HG03460 (cell line): ENCODE measurements around the gene CBX4.

Experiments
- ATAC-seq: cut with Tn5 transposase; IDR thresholded peaks from one replicate; pipeline ENCODE4 v1.9.1; 2021; ENCODE audit not compliant: unreplicated experiment

The CBX4 gene

DNA sequence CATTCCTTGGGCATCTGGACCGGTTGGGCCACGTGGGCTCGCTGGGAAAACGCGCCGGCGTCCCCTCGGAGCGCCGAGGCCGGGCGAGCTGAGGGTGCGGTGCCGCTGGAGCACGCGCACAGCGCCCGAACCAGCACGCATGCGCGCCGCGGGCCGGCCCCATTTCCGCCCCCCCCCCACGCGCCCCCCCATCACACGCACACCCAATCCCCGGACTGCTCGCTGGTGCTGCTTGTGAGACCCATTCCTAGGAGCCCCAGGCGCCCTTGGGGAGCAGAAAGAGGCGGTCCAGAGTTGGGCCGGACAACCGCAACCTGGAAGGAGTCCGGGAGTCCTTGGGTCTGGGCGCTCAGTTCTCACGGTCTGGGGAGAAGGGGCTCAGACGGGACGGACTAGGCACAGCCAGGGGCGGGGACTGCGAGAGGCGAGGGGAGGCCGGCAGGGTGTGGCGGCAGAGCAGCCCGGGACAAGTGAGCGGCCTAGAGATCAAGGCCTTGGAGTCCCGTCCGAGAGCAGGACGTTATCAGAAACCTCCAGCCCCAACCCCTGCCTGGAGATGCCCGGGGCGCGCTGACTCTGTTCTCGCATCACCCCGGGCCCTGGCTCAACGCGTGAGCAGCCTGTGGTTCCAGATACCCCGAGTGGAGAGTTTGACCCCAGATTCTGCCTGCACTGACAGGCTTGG, 36.4 kb downstream of the CBX4 start:
- ATAC-seq = no peak

DNA sequence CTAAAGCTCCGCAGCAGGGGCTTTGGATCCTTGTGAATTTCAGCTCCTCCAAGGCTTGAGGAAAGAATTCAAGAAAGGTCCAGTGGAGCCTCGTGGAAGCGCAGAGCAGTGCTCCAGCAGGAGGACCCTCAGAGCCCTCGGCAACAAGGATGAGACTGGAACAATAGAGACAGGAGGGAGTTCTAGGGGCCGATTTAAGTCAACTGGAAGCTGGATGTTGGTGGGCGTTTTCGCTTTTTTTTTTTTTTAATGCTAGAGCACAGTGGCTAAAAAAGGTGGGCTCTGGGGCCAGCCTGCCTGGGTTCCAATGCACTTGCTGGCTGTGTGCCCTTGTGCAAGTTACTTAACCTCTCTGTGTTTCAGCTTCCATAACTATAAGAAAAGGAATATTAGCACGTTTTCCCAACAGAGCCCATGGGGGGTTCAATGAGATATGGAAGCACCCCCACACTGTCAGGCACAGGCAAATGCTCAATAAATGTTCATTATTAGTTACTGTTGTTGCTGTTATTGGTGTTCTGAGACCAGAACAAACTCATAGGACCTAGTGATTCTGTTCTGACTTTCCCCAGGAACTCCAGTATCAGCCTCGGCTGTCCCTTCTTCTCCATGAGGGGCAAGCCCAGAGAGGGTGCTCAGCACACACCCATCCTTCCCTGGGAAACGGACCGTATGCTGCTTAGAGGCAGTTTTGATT, 37.1 kb downstream of the CBX4 start:
- ATAC-seq = no peak

DNA sequence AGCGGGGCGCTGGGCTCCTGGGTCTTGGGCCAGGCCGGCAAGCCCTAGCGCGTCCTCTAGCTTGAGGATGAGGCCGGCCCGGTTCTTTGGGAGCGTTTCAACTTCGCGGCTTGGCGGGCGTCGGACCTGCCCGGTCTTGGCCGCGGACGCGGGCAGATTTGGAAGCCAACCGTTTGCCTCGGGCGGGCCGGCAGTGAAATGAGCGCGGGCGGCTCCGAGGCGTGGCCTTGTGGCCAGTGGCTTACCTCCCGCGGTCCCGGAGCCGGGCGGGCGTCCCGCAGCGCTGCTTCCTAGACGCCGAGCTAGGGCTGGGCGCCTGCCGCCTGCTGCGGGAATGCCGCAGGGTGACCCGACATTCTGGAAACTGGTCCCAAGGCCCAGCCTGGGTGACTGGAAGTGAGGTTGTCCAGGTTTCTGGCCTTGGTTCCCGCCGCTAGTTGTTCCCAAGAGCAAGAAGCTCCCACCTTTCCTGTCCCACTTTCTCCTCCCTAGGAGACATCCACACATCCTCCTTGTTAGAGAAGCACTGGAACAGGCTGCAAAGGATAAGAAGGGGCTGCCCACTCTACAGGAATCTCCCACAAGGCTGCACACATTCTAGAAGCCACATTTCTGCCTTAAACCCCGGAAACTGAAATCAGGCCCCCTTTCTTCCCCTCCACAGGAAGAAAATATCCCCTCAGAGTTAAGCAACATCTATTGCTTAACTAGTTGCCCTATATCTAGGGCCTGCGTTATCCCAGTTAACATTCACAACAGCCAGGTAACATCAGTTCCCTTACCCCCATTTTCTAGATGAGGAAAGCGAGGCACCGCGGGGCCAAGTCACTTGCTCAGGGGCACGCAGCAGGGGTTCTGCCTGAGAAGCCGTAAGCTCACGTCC, 37.8 kb downstream of the CBX4 start:
- no peak for ATAC-seq

DNA sequence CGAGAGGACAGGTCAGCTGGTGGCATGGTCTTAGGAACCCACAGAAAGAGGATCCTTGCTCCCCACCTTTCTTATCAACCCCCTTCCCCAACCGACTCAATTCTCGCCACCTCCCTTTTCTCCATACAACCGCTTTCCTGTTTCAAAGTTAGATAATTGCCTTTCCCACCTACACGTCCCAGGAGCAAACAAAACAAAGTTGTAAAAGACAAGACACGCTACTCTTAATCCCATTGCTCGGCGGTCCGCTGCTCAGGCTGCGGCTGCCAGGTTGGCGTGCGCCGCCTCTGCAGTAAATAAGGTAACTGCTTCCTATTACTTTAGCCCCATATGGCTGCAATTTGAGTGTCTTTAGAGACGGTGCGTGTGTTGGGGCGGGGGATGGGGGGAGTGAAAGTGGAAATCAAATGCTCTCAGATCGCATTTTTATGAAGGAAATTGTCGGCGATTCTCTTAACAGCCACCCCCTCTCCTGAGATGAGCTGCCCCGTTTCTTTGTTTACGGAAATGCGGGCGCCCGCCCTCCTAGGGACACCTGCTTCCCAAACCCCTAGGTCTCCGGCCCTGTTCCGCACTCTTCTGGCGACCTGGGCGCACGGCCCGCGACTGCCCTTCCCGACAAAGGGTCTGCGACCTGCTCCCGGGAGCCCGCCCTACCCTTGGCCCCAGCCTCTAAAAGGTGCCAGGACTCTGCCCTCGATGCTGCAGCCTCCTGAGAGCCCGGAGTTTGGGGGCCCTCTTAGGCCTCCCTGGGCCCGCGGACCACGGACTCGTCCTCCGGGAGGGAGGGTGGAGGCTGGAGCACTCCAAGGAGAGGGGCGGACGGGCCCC, 38.7 kb downstream of the CBX4 start:
- no peak for ATAC-seq

DNA sequence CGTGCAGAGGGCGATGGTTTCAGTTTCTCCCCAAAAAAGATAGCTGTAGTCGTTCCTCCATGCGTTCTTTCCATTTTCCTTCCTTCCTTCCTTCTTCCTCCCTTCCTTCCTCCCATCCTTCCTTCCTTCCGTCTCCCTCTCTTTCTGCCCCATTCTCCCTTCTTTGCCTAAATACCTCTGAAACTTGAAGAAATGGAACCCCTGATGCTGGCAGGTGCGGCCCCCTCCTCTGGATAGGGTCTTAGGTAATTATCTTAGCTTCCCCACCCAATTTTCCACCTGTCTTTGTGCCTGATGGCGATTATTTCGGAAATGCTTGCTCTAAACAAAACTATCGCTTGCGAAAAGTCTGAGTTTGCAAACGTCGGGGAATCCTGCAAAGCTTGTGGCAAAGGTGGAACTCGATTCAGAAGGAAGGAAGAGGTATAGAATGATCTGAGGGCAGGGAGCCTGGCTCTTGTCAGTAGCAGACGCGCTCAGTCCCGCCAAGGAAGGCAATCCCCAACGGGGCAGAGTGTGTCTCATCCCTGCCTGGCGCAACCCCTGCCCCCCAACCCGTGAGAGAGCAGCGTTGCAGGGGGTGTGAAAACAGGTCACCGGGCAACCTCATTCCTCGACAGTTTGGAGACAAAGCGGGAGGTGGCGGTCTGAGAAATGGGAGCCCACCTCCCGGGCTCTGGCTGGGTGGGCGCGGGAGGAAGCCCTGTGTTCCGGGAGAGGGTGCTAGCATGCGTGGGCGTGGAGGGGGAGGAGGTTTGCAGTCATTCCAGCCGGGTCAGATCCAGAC, 39.5 kb downstream of the CBX4 start:
- no peak for ATAC-seq

DNA sequence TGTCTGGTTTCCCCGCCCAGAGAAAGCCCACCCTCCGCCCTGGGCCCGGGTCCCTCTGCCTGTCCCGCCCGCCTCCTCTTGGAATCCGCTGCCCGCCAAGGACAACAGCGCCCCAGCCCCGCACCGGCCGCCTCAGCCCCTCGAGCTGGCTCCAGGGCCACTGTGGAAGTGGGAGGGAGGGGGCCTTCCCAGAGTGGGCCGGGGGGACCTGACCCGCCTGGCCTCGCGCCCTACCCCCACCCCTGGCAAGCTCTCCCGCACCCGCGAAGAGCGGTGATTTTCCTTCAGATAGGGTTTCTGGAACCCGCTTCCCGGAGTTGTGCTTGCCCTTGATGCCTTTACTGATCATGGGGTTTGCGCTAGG, 40.1 kb downstream of the CBX4 start:
- ATAC-seq = no peak

DNA sequence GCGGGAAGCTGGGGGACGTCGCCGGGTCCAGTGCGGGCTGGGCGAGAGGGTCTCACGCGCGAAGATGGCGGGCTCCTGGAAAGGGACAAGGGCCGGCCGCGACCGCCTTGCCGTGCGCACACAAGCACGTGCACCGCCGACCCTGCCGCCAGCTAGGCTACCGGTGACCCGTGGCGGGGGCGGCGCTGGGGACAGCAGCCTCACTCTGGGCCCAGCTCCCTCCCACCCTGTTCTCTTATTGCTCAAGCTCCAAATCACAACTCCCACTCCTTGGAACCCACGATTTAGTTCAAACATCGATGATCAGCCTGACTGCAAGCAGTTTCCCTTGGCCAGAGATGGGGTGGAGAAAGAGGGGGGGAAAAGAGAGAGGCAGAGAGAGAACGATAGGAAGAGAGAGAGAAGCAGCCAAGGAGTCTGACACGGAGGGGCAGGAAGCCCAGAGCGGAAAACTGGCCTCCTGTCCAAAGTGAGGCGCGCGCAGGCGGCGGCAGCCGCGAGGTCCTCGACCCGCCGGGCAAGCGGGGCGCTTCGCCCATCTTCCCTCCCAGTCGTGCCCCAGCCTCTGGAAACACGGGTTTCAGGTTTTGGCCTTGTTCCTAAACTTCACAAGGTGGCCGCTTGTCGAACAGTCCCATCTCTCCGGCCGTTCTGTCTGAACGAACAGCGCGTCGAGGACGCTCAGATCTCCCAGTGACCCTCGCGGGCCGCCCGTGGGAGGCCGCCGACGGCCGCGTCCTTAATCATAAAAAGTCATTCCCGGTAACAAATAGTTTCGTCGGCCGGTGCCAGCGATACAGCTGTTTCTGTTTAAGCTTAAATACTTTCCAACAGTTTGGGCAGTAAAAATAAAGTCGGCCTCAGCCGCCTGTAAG, 40.7 kb downstream of the CBX4 start:
- ATAC-seq = no peak

DNA sequence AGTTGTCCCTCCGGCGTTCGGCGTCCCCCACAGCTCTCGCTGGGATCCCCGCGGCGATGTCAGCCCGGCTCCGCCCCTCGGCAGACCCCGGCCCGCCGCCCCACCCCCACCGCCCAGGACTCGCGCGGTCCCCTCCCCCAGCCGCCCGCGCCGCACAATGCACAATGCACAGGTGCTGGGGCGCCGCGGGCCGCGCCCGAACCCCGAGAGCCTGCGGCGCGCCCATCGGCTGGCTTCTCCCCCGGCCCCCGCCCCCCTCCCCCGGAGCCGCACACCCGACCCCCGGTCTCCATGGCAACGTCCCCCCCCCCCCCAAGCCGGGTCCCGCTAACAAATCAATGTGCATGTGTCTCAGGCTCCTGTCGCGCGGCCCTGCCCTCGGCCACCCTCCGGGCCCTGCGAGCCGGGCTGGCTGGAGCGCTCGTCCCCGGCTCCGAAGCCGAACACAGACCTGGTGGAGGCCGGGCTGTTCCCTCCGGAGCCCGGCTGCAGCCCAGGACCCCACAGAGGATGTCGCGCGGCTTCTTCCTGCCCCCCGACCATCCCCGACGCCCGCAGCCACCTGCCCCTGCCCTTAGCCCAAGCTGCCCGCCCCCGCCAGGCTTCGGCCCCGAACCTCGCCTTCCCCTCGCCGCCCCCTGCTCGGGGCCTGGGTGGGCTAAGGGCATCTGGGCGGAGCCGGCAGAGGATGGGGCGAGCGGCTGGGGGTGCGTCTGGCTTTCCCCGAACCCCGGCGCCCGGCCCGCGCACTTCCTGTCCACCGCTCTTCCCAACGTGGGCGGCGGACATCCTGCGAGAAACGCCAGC, 41.5 kb downstream of the CBX4 start:
- ATAC-seq = peak; percentile 12

DNA sequence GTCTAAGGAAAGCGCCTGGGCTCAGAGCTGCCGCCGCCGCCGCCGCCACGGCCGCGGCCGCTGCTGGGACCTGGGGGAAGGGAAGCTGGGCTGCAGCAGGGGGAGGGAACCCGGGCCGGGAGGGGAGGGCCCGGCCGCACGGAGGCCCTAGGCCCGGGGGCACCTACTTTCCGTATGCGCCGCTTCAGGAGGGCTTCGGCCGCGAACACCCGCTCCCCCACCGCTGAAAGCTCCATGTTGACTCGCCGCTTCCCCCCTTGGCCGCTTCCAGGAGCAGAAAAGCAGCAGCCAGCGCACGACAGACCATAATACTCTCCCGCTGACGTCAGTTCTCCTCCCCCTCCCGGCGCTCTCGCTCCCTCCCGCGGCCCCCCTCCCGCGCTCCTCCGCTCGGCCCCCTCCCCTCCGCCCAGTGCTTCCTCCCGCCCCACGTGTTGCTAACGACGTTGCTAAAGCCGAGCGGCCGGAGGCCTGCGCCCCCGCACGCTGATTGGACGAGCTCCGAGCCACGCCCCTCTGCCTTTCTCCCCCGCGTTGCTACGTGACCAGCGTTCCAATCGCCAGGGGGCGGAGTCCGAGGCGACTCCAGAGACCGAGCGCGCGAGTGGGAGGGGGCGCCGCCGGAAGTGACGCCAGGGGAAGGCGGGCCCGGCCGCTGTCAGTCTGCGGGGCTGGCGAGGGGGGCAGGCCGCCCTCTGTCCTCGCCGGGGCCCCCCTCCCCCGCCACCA, 42.3 kb downstream of the CBX4 start, which contains the start of gene CBX8:
CBX8 (minus strand) TSS at position 315 of the 729 bp plus-strand sequence; CDS start at position 236, 79 bp downstream.
- peak; percentile 79 for ATAC-seq

DNA sequence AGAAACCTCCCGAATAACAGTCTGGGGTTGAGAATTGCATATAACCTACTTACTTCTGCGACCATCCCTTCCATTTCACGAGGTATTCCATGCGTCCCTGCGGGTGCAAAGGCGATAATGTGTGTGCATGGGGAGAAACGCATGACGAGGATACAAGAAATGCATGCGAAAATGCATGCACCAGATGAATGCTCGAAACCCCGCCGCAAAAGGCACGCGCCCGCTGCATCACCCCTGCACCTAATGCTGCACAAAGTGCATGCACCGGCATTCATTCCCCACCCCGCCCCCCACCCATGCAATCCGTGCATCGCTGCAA, 42.8 kb downstream of the CBX4 start:
- ATAC-seq = no peak

DNA sequence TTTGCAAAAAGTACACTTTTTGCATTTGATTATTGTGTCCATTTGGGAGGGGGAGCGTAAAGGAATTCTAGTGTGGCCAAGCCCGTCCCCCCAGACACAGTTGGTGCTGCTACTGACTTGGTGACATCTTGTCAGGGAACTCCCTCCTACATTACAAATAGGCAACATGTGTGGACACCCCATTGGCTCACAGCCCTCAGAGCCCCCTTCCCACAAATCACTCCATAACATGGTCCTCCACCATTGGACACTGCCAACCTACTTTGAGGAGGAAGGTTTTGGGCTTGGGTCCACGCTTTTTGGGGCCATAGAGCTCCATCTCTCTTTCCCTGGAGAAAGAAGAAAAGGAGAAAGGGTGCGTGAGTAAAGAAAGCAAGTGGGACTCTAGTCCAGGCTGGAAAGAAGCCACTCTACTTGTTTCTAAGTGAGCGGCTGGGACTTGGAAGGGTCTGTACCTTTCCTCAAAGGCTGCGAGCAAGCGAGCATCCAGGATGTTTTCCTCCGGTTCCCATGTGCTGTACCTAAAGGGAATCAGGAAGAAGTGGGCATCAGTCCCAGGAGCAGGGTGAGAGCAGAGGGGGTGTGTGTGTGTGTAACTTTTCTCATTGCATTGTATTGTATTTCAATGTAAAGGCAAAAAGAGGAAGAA, 43.3 kb downstream of the CBX4 start:
- no peak for ATAC-seq

DNA sequence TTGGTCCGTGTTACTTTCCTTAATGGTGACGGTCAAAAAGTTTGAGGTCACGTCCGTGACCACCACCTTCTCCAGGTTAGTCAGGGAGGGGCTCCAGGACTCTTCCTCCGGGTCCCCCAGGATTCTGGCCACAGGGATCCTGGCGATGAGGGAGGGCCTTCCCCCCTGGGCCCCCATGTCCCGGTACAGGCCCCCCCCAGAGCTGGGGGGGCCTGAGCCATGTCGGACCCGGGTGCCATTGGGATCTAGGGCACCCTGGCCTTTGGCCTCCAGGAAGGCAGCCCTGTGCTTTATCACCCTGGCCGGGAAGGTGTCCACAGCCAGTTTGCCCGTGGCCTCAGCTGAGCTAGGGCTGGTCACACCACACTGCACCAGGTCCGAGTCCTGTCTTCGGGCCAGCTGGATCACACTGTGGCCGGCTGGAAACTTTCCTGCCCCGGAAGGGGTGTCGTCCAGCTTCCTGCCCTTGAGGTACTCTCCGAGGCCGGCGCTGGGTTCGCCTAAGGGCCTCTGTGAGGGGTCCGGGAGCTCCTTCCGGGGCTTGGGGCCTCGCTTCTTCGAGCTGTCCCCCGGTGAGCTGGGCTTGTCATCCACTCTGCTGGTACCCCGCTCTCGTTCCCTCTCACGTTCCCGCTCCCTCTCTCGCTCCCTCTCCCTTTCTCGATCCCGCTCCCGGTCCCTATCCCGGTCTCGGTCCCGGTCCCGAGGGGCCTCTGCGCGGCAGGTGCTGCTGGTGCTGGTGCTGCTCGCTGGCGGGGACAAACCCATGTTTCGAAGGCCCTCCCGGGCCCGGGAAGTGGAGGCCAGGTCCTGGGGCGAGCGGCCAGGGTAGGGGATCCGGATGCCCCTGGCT, 44.4 kb downstream of the CBX4 start:
- no peak for ATAC-seq

DNA sequence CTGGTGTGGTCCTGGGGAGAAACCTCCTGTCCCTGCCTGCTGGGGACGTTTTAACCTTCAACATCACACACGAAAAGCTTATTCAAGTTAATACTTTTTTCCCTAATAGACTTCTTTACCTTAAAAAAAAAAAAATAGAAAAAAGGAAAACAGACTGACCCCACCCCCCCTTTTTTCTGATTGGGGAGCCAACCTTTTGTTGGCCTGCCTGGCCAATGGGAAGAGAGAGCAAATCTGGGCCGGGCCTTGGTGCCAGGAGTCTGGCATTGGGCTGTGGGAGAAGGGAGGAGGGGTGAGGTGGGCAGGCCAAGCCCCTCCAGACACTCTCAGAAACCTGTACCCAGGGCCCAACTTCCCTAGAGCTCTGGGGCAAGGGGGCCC, 45.3 kb downstream of the CBX4 start:
- no peak for ATAC-seq

DNA sequence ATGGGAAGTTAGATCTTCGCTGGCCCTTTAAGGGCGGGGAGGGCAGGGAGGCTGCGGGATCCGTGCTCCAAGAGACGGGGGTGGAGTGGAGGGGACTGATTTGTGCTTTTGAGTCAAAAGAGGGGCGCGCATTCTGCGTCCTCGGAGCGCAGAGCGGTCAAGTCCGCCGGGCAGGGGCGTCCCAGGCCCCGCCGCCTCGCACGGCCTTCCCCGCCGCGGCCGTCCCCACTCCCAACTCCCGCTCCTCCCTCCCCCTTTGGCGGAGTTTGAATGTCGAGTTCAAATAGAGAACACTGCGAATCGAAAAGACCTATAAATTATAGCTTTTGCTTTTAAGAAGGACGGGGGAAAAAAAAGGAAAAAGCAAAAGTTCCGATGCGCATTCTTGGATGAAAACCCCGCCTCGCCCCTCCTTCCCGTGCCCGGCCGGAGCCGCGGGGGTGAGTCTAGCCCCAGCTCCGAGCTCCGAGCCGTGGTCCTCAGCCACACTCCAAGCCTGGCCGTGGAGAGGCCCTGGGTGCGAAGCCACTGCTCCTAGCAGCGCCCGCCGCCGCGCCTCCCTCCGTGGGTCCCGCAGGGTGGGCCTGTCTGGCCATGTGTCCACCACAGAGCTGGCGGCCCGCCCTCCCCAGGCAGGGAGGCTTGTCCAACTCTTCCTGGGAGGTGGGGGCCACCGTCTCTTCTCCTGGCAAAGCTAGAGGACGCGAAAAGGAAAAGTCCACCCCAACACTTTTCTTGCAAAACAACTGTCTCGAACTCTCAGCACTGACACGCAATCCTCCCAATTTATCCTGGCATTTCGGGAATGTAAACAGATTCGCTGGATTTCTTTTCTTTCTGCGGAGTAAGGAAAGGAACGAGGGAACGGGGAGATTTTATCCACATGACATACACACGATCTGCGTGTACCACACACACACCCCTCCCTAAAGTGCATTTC, 46.0 kb downstream of the CBX4 start:
- no peak for ATAC-seq

DNA sequence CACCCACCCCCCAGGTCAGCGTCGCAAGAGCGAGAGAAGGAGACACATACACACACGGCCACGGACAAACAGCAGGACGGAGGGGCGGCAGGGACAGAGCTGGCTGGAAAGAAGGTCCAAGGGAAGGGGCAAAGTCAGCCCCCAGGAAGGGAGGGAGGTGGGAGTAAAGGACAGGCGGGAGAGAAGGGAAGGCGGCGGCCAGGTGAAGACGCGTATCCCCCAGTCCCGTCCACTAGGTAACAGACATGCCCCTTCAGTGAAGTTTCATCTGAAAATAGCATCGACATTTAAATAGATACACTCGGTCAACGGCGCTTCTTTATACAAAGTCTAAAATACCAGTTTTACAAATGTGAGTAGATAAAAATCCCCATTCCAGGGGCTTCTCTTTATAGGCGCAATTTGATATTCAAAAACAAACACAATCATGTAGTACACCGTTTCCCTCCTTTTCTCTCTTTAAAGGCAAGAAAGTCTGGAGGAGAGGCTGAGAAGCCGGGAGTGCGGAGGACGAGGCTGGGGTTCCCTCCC, 46.8 kb downstream of the CBX4 start:
- ATAC-seq = no peak
